KMS-11 (cell line): ENCODE measurements around the gene LMLN.

Experiments used
- H2AFZ ChIP-seq: fragments of 200-600 bp; sonication (generic); 2 replicates; pipeline ENCODE4 v1.6.1; 2016; ENCODE audit warnings: antibody characterized with exemption, mixed run types, low read depth
- H3K27ac ChIP-seq: fragments of 200-600 bp; sonication (generic); 2 replicates; pipeline ENCODE4 v1.6.1; 2016; ENCODE audit warnings: mild to moderate bottlenecking, mixed run types
- H3K27me3 ChIP-seq: fragments of 200-600 bp; sonication (generic); 2 replicates; pipeline ENCODE4 v1.6.1; 2017; ENCODE audit warnings: mild to moderate bottlenecking, low read depth, mixed run types, moderate library complexity; ENCODE audit not compliant: insufficient read depth
- H3K36me3 ChIP-seq: fragments of 200-600 bp; sonication (generic); 2 replicates; pipeline ENCODE4 v1.6.1; 2017; ENCODE audit warnings: mild to moderate bottlenecking, mixed run types; ENCODE audit not compliant: insufficient read depth
- H3K4me1 ChIP-seq: fragments of 200-600 bp; sonication (generic); 2 replicates; pipeline ENCODE4 v1.6.1; 2016; ENCODE audit warnings: mild to moderate bottlenecking, low read depth, mixed run types; ENCODE audit not compliant: poor library complexity, severe bottlenecking
- H3K4me2 ChIP-seq: fragments of 200-600 bp; sonication (generic); 2 replicates; pipeline ENCODE4 v1.7.0; 2016; ENCODE audit warnings: mild to moderate bottlenecking, mixed run types
- H3K4me3 ChIP-seq: fragments of 200-600 bp; sonication (generic); IDR thresholded peaks from 2 replicates; pipeline ENCODE4 v1.6.1; 2017; ENCODE audit warnings: low read depth, low read length, mixed read lengths; ENCODE audit not compliant: insufficient read depth
- H3K79me2 ChIP-seq: fragments of 200-600 bp; sonication (generic); 2 replicates; pipeline ENCODE4 v1.6.1; 2016; ENCODE audit warnings: low read depth, mixed run types; ENCODE audit not compliant: insufficient read depth
- H3K9ac ChIP-seq: fragments of 200-600 bp; sonication (generic); 2 replicates; pipeline ENCODE4 v1.6.1; 2016; ENCODE audit warnings: mild to moderate bottlenecking, mixed run types
- H4K20me1 ChIP-seq: fragments of 200-600 bp; sonication (generic); 2 replicates; pipeline ENCODE4 v1.6.1; 2016; ENCODE audit warnings: mild to moderate bottlenecking, mixed run types; ENCODE audit not compliant: insufficient read depth
- CTCF ChIP-seq: fragments of 200-600 bp; sonication (generic); conservative IDR thresholded peaks from 2 replicates; pipeline ENCODE4 v1.6.1; 2017; ENCODE audit warnings: low read depth, mild to moderate bottlenecking, antibody characterized with exemption, low read length, moderate library complexity, mixed read lengths

LMLN gene

GRCh38 chr3:198088421-198088955 lies 128.5 kb downstream of the LMLN start:
- Histone ChIP-seq H2AFZ (no peak overlapping the region), H3K9ac (no peak overlapping the region), H3K27ac (no peak overlapping the region), H3K36me3 (no peaks in the 10 kb centered on the region), H3K4me3 (no peak overlapping the region), H3K4me2 (no peak overlapping the region), H4K20me1 (no peaks in the 10 kb centered on the region), H3K4me1 (no peaks in the 10 kb centered on the region), H3K27me3 (no peaks in the 10 kb centered on the region; the same call in 1 of the 2 replicates), H3K79me2 (no peaks in the 10 kb centered on the region)
- no peak for TF ChIP-seq CTCF

- TF ChIP-seq CTCF, result no peak
- no peak overlapping the region; the same call in 1 of the 2 replicates for H3K27ac ChIP-seq
- H4K20me1 ChIP-seq, result no peaks in the 10 kb centered on the region
- H3K27me3 ChIP-seq, result no peaks in the 10 kb centered on the region; the same call in 1 of the 2 replicates
- H3K4me1 ChIP-seq, result no peaks in the 10 kb centered on the region
- no peaks in the 10 kb centered on the region for H3K79me2 ChIP-seq
- no peak overlapping the region for H2AFZ ChIP-seq
- no peak overlapping the region for H3K4me2 ChIP-seq
- no peak overlapping the region for H3K9ac ChIP-seq
- H3K36me3 ChIP-seq, result no peaks in the 10 kb centered on the region
- H3K4me3 ChIP-seq, result no peak overlapping the region
Observed at GRCh38 chr3:198090795-198091332, 130.8 kb downstream of the LMLN start.

GRCh38 chr3:198092276-198092675 lies 132.3 kb downstream of the LMLN start:
- no peak overlapping the region for H3K4me2 ChIP-seq
- no peak overlapping the region for H3K27ac ChIP-seq
- H2AFZ ChIP-seq, result no peak overlapping the region
- no peaks in the 10 kb centered on the region; the same call in 1 of the 2 replicates for H3K27me3 ChIP-seq
- H3K36me3 ChIP-seq, result no peaks in the 10 kb centered on the region
- no peak overlapping the region for H3K9ac ChIP-seq
- no peaks in the 10 kb centered on the region for H4K20me1 ChIP-seq
- H3K4me3 ChIP-seq, result no peak overlapping the region
- H3K79me2 ChIP-seq, result no peaks in the 10 kb centered on the region
- H3K4me1 ChIP-seq, result peaks cover 2% of the 10 kb centered on the region
- TF ChIP-seq CTCF, result no peak

- Histone ChIP-seq H3K4me3 (no peak overlapping the region), H3K36me3 (no peaks in the 10 kb centered on the region), H2AFZ (no peak overlapping the region), H3K79me2 (no peaks in the 10 kb centered on the region), H3K9ac (no peak overlapping the region), H3K27me3 (no peaks in the 10 kb centered on the region; the same call in 1 of the 2 replicates), H3K4me2 (no peak overlapping the region), H4K20me1 (no peaks in the 10 kb centered on the region), H3K27ac (no peak overlapping the region), H3K4me1 (peaks cover 10% of the 10 kb centered on the region)
- TF ChIP-seq CTCF, result no peak
Observed at GRCh38 chr3:198093112-198093679, 133.2 kb downstream of the LMLN start.
